Ovary (tissue), 1 donor: ENCODE measurements around the gene GALNT12.

ENCODE experiments used
- EP300 ChIP-seq: sonication (generic); formaldehyde crosslinking; IDR thresholded peaks from one replicate; pipeline ENCODE4 v1.6.1; 2017; ENCODE audit warnings: antibody characterized with exemption
- POLR2A ChIP-seq: fragments of 450-650 bp; IDR thresholded peaks from one replicate; pipeline ENCODE4 v1.6.1; 2017; ENCODE audit warnings: antibody characterized with exemption, mild to moderate bottlenecking, moderate library complexity

DNA sequence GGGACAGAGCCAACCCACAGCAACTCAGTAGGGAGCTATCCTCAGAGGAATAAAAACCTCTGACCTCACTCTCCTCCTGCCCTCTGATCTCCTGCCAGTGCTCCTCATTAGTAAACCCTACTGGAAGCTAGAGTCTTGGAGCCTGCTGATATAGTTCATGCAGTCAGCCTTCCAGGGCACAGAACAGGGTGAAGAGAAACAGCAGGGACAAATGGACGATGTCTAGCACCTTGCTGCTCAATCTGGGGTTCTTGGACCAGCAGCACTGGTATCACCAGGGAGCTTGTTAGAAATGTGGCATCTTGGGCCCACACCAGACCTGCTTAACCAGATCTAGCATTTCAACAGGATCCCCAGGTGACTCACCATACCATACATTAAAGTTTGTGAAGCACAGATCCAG is 5.5 kb upstream of the GALNT12 start:
- TF ChIP-seq POLR2A (no peak), EP300 (no peak)
